ENCODE data around the gene NUDT5.

Gene NUDT5

GRCh38 chr10:12205082-12205481 is 9.4 kb upstream of the NUDT5 start:
- 100% methylated on average over 2 of the region's 3 CpGs for WGBS
- H3K9ac ChIP-seq (ENCODE audit: low read length), result no peak overlapping the region
- H3K18ac ChIP-seq (ENCODE audit: low read depth in 1 of 2, low read length in 2 of 2), result no peak overlapping the region
- H3K79me1 ChIP-seq (replicated peaks; ENCODE audit: low read length, poor library complexity, severe bottlenecking), result peaks cover 40% of the 10 kb centered on the region
- H2BK5ac ChIP-seq (ENCODE audit: low read depth, low read length, poor library complexity, severe bottlenecking), result no peak overlapping the region
- no peak overlapping the region for H2BK15ac ChIP-seq (ENCODE audit: low read depth, poor library complexity, severe bottlenecking)
- H2AFZ ChIP-seq (ENCODE audit: low read depth, low read length), result no peak overlapping the region
- no peak for DNase-seq
- H3K27ac ChIP-seq (ENCODE audit: low read length, poor library complexity, severe bottlenecking), result no peak overlapping the region
- no peak overlapping the region for H3K4ac ChIP-seq (ENCODE audit: low read depth in 1 of 2, low read length in 2 of 2)
- no peak overlapping the region for H4K91ac ChIP-seq (ENCODE audit: low read length)
- peaks cover 2% of the 10 kb centered on the region for H3K4me1 ChIP-seq (ENCODE audit: control insufficient read depth, insufficient read depth, low read depth, low read length)
- no peak overlapping the region for H3K23ac ChIP-seq (ENCODE audit: low read length in 2 of 2)
- no peak overlapping the region for H3K4me2 ChIP-seq (ENCODE audit: low read length, poor library complexity, severe bottlenecking)
- H2AK5ac ChIP-seq (ENCODE audit: low read length, severe bottlenecking), result no peak overlapping the region
- H3K14ac ChIP-seq (ENCODE audit: low read length in 2 of 2), result no peak overlapping the region
- H3K4me3 ChIP-seq (ENCODE audit: insufficient read depth in 1 of 2, low read depth in 1 of 2, low read length in 2 of 2), result no peak overlapping the region
- H2BK12ac ChIP-seq (ENCODE audit: low read length in 2 of 2), result no peak overlapping the region
- no peaks in the 10 kb centered on the region for H3K27me3 ChIP-seq (ENCODE audit: control insufficient read depth in 1 of 2, insufficient read depth in 1 of 2, low read length in 2 of 2)
- no peak overlapping the region for H2BK120ac ChIP-seq (ENCODE audit: low read depth, low read length)
- H3K9me3 ChIP-seq (ENCODE audit: control insufficient read depth, low read length), result no peaks in the 10 kb centered on the region
- H4K8ac ChIP-seq (ENCODE audit: low read length), result no peak overlapping the region
- peaks cover 36 to 81% of the 10 kb centered on the region in 2 experiments for H3K36me3 ChIP-seq (ENCODE audit: control insufficient read depth in 1 of 2, insufficient read depth in 2 of 2, low read depth in 1 of 2, low read length in 2 of 2)

DNA sequence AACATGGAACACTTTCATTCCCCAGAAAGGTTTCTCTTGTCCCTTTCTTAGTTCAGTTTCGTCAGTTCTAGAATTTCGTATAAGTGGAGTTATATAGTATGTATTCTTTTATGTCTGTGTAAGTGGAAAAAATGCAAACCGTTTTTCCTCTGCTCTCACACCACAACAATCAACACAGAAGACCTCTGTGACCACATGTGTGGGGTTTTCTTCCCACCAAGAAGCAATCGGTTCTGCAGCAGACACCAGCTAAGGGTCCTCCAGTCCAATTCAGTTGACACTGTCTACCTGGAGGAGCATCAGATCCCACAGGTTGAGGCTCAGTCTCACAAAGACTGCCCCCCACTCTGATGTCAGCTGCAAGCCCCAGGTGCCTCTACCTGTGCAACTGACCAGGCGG is 6.5 kb upstream of the NUDT5 start:
- H3K36me3 ChIP-seq (ENCODE audit: control insufficient read depth in 1 of 2, insufficient read depth in 2 of 2, low read depth in 1 of 2, low read length in 2 of 2), result peaks cover 22 to 65% of the 10 kb centered on the region in 2 experiments

DNA sequence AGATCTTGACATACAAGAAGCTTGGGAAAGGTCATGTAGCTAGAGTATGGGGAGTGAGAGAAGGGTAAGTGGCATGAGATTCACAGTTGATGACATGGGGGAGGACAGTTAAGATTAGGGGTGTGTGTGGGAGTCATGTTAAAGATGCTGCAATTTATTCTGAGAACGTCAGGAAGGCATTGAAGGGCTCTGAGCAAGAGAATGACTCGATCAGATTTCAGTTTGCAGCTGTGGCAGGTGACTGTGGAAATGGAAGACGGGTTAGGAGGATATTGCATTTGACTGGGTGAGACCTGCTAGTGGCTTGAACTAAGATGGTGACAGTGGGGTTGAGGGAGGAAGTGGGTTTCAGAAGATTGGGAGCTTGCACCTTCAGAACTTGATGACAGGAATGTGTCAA is 5.9 kb upstream of the NUDT5 start:
- no peak for DNase-seq
- H2BK5ac ChIP-seq (ENCODE audit: low read depth, low read length, poor library complexity, severe bottlenecking), result no peak overlapping the region
- H3K9ac ChIP-seq (ENCODE audit: low read length), result no peak overlapping the region
- no peak overlapping the region for H3K4me2 ChIP-seq (ENCODE audit: low read length, poor library complexity, severe bottlenecking)
- peaks cover 22% of the 10 kb centered on the region for H3K79me1 ChIP-seq (replicated peaks; ENCODE audit: low read length, poor library complexity, severe bottlenecking)
- no peak overlapping the region for H3K14ac ChIP-seq (ENCODE audit: low read length in 2 of 2)
- H3K27me3 ChIP-seq (ENCODE audit: control insufficient read depth in 1 of 2, insufficient read depth in 1 of 2, low read length in 2 of 2), result no peaks in the 10 kb centered on the region
- no peak overlapping the region for H3K18ac ChIP-seq (ENCODE audit: low read depth in 1 of 2, low read length in 2 of 2)
- peaks cover 20 to 64% of the 10 kb centered on the region in 2 experiments for H3K36me3 ChIP-seq (ENCODE audit: control insufficient read depth in 1 of 2, insufficient read depth in 2 of 2, low read depth in 1 of 2, low read length in 2 of 2)
- H2AFZ ChIP-seq (ENCODE audit: low read depth, low read length), result no peak overlapping the region
- H2AK5ac ChIP-seq (ENCODE audit: low read length, severe bottlenecking), result no peak overlapping the region
- H2BK12ac ChIP-seq (ENCODE audit: low read length in 2 of 2), result no peak overlapping the region
- H2BK15ac ChIP-seq (ENCODE audit: low read depth, poor library complexity, severe bottlenecking), result no peak overlapping the region
- WGBS, result 92% methylated on average over 3 of the region's 3 CpGs
- no peak overlapping the region for H4K8ac ChIP-seq (ENCODE audit: low read length)
- no peak overlapping the region for H2BK120ac ChIP-seq (ENCODE audit: low read depth, low read length)
- no peak overlapping the region for H3K27ac ChIP-seq (ENCODE audit: low read length, poor library complexity, severe bottlenecking)
- no peak overlapping the region for H3K4ac ChIP-seq (ENCODE audit: low read depth in 1 of 2, low read length in 2 of 2)
- peaks cover 2% of the 10 kb centered on the region for H3K4me1 ChIP-seq (ENCODE audit: control insufficient read depth, insufficient read depth, low read depth, low read length)
- H3K23ac ChIP-seq (ENCODE audit: low read length in 2 of 2), result no peak overlapping the region
- no peaks in the 10 kb centered on the region for H3K9me3 ChIP-seq (ENCODE audit: control insufficient read depth, low read length)
- H4K91ac ChIP-seq (ENCODE audit: low read length), result no peak overlapping the region
- no peak overlapping the region for H3K4me3 ChIP-seq (ENCODE audit: insufficient read depth in 1 of 2, low read depth in 1 of 2, low read length in 2 of 2)

More for the DNA sequence above, 6.5 kb upstream of the NUDT5 start:
- H3K4me3 ChIP-seq (ENCODE audit: insufficient read depth in 1 of 2, low read depth in 1 of 2, low read length in 2 of 2), result no peak overlapping the region
- peaks cover 22% of the 10 kb centered on the region for H3K79me1 ChIP-seq (replicated peaks; ENCODE audit: low read length, poor library complexity, severe bottlenecking)
- DNase-seq, result no peak
- no peak overlapping the region for H2BK120ac ChIP-seq (ENCODE audit: low read depth, low read length)
- H3K9me3 ChIP-seq (ENCODE audit: control insufficient read depth, low read length), result no peaks in the 10 kb centered on the region
- no peak overlapping the region for H2BK5ac ChIP-seq (ENCODE audit: low read depth, low read length, poor library complexity, severe bottlenecking)
- H3K4me1 ChIP-seq (ENCODE audit: control insufficient read depth, insufficient read depth, low read depth, low read length), result peaks cover 2% of the 10 kb centered on the region
- no peak overlapping the region for H3K9ac ChIP-seq (ENCODE audit: low read length)
- 95% methylated on average over 3 of the region's 5 CpGs for whole genome bisulfite sequencing
- H3K4ac ChIP-seq (ENCODE audit: low read depth in 1 of 2, low read length in 2 of 2), result no peak overlapping the region
- no peak overlapping the region for H3K23ac ChIP-seq (ENCODE audit: low read length in 2 of 2)
- H2AFZ ChIP-seq (ENCODE audit: low read depth, low read length), result no peak overlapping the region
- no peak overlapping the region for H3K14ac ChIP-seq (ENCODE audit: low read length in 2 of 2)
- no peak overlapping the region for H4K8ac ChIP-seq (ENCODE audit: low read length)
- H3K18ac ChIP-seq (ENCODE audit: low read depth in 1 of 2, low read length in 2 of 2), result no peak overlapping the region
- no peak overlapping the region for H4K91ac ChIP-seq (ENCODE audit: low read length)
- H2AK5ac ChIP-seq (ENCODE audit: low read length, severe bottlenecking), result no peak overlapping the region
- no peak overlapping the region for H3K27ac ChIP-seq (ENCODE audit: low read length, poor library complexity, severe bottlenecking)
- no peak overlapping the region for H2BK15ac ChIP-seq (ENCODE audit: low read depth, poor library complexity, severe bottlenecking)
- H3K4me2 ChIP-seq (ENCODE audit: low read length, poor library complexity, severe bottlenecking), result no peak overlapping the region
- H2BK12ac ChIP-seq (ENCODE audit: low read length in 2 of 2), result no peak overlapping the region
- H3K27me3 ChIP-seq (ENCODE audit: control insufficient read depth in 1 of 2, insufficient read depth in 1 of 2, low read length in 2 of 2), result no peaks in the 10 kb centered on the region

DNA sequence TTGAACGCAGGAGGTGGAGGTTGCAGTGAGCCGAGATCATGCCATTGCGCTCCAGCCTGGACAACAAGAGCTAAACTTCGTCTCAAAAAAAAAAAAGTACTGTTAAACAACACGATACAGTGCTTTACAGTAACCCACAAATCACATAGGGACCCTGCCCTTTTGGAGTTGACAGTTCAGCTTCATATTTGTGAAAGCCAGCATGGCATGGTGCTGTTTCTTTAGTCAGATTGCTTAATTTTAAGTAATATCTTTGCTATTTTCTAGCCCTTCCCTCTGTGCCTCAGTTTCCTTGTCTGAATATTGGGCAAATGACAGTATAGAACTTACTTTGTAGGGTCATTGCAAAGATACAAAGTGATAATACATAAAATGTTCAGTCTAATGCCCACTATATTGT is 5.2 kb upstream of the NUDT5 start:
- no peak overlapping the region for H3K4me3 ChIP-seq (ENCODE audit: insufficient read depth in 1 of 2, low read depth in 1 of 2, low read length in 2 of 2)
- no peak overlapping the region for H2BK15ac ChIP-seq (ENCODE audit: low read depth, poor library complexity, severe bottlenecking)
- H3K4me2 ChIP-seq (ENCODE audit: low read length, poor library complexity, severe bottlenecking), result no peak overlapping the region
- 97% methylated on average over 5 of the region's 5 CpGs for WGBS
- no peak overlapping the region for H2BK12ac ChIP-seq (ENCODE audit: low read length in 2 of 2)
- no peak overlapping the region for H3K27ac ChIP-seq (ENCODE audit: low read length, poor library complexity, severe bottlenecking)
- H3K9ac ChIP-seq (ENCODE audit: low read length), result no peak overlapping the region
- H3K14ac ChIP-seq (ENCODE audit: low read length in 2 of 2), result no peak overlapping the region
- no peak overlapping the region for H3K4ac ChIP-seq (ENCODE audit: low read depth in 1 of 2, low read length in 2 of 2)
- H2BK120ac ChIP-seq (ENCODE audit: low read depth, low read length), result no peak overlapping the region
- peaks cover 21% of the 10 kb centered on the region for H3K79me1 ChIP-seq (replicated peaks; ENCODE audit: low read length, poor library complexity, severe bottlenecking)
- peaks cover 18 to 64% of the 10 kb centered on the region in 2 experiments for H3K36me3 ChIP-seq (ENCODE audit: control insufficient read depth in 1 of 2, insufficient read depth in 2 of 2, low read depth in 1 of 2, low read length in 2 of 2)
- no peak overlapping the region for H2AK5ac ChIP-seq (ENCODE audit: low read length, severe bottlenecking)
- no peak for DNase-seq
- no peak overlapping the region for H2AFZ ChIP-seq (ENCODE audit: low read depth, low read length)
- peaks cover 2% of the 10 kb centered on the region for H3K4me1 ChIP-seq (ENCODE audit: control insufficient read depth, insufficient read depth, low read depth, low read length)
- no peak overlapping the region for H2BK5ac ChIP-seq (ENCODE audit: low read depth, low read length, poor library complexity, severe bottlenecking)
- no peak overlapping the region for H4K91ac ChIP-seq (ENCODE audit: low read length)
- H3K18ac ChIP-seq (ENCODE audit: low read depth in 1 of 2, low read length in 2 of 2), result no peak overlapping the region
- H3K23ac ChIP-seq (ENCODE audit: low read length in 2 of 2), result no peak overlapping the region
- no peaks in the 10 kb centered on the region for H3K9me3 ChIP-seq (ENCODE audit: control insufficient read depth, low read length)
- no peaks in the 10 kb centered on the region for H3K27me3 ChIP-seq (ENCODE audit: control insufficient read depth in 1 of 2, insufficient read depth in 1 of 2, low read length in 2 of 2)
- H4K8ac ChIP-seq (ENCODE audit: low read length), result no peak overlapping the region
